Measurements from ENCODE around the gene ACSS2.

Gene ACSS2

DNA sequence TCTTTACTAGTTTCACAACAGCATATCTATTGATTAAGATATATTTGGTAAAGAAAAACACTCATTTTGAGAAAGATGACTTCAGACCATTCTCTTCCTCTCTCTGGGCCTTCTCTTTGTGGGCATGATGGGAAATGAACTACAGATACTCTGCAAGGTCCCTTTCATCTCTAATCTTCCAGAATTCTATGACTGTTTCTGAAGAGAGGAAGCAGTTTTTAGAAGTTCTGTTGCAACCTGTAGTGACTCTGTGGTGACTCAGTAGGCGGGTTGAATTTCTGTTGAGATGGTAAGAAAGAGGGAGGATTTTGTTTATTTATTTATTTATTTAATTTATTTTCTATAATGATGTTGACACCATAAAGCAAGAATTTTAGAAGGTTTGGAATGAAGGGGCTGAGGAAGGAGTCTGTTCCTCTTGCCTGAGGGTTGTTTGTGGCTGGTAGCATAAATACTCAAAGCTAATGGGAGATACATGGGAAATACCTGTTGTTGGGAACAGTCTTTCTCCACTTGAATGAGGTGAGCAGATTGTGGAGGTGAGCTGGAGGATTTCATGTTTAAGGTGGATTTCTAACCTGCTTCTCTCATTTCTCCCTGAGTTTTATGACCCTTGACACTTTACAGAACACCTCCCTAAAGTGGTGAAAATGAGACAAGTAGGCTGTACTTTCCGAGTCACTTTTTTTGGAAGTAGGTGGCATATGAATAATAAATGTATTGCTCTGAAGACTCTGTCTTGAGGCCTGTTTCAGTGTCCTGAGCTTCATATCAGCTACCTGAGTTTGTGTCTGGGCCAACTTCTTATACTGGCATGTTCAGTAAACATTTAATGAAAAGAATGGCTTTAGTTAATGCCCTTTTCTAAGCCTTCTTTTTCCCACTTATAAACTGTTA is 15.0 kb downstream of the ACSS2 start:
- H3K79me2 ChIP-seq (ENCODE audit: insufficient read depth, low read length), result no peaks in the 10 kb centered on the region
- no peak overlapping the region for H3K27ac ChIP-seq (ENCODE audit: low read length)
- no peaks in the 10 kb centered on the region for H3K27me3 ChIP-seq (ENCODE audit: insufficient read depth, low read length, poor library complexity)
- DNase-seq (no peak), ATAC-seq (ENCODE audit: insufficient read depth, low read depth) (peak; percentile 72)
- TF ChIP-seq EZH2 (IDR thresholded peaks at IDR 0.05; ENCODE audit: borderline replicate concordance, low read depth, low read length, severe bottlenecking) (no peak), CTCF (IDR thresholded peaks at IDR 0.05; ENCODE audit: borderline replicate concordance, extremely low read depth, low read length, poor library complexity, severe bottlenecking) (no peak)
- no peaks in the 10 kb centered on the region for H3K36me3 ChIP-seq (ENCODE audit: insufficient read depth, low read length)
- no peak overlapping the region for H3K4me2 ChIP-seq (ENCODE audit: insufficient read depth, low read length)
- no peak overlapping the region for H2AFZ ChIP-seq (ENCODE audit: low read depth, low read length)
- H3K4me3 ChIP-seq (ENCODE audit: low read depth in 1 of 2, low read length in 2 of 2), result no peak overlapping the region
- H3K9me3 ChIP-seq (ENCODE audit: insufficient read depth, low read length, severe bottlenecking), result no peaks in the 10 kb centered on the region
- no peak overlapping the region for H3K9ac ChIP-seq (ENCODE audit: low read depth, low read length)
- H3K4me1 ChIP-seq (ENCODE audit: insufficient read depth, low read length), result no peaks in the 10 kb centered on the region
- H4K20me1 ChIP-seq (ENCODE audit: insufficient read depth, low read length), result no peaks in the 10 kb centered on the region

DNA sequence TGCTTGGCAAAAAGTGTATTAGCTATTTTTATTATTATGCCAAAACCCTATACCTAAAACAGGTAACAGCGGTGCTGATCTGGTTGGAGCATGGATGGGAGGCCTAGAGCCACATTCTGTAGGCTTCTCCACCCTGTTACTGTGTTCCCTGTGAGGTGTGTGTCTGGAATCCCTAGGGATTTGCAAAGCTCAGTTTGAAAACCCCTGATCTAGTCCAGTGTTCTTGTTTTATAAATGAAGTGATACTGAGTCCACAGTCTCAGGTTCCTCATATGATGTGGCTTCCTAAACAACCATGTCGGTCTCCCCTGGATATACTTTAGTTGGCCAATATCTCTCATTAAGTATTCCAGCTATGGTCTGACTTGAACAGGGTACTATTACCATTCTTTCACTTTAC is 16.3 kb downstream of the ACSS2 start:
- ATAC-seq (ENCODE audit: insufficient read depth, low read depth) (no peak), DNase-seq (no peak)
- Histone ChIP-seq H3K36me3 (ENCODE audit: insufficient read depth, low read length) (no peaks in the 10 kb centered on the region), H3K9ac (ENCODE audit: low read depth, low read length) (no peak overlapping the region), H2AFZ (ENCODE audit: low read depth, low read length) (no peak overlapping the region), H3K27ac (ENCODE audit: low read length) (no peak overlapping the region), H3K4me2 (ENCODE audit: insufficient read depth, low read length) (no peak overlapping the region), H3K4me3 (ENCODE audit: low read depth in 1 of 2, low read length in 2 of 2) (no peak overlapping the region), H3K79me2 (ENCODE audit: insufficient read depth, low read length) (no peaks in the 10 kb centered on the region), H3K4me1 (ENCODE audit: insufficient read depth, low read length) (no peaks in the 10 kb centered on the region), H4K20me1 (ENCODE audit: insufficient read depth, low read length) (no peaks in the 10 kb centered on the region), H3K27me3 (ENCODE audit: insufficient read depth, low read length, poor library complexity) (no peaks in the 10 kb centered on the region), H3K9me3 (ENCODE audit: insufficient read depth, low read length, severe bottlenecking) (no peaks in the 10 kb centered on the region)
- TF ChIP-seq CTCF (IDR thresholded peaks at IDR 0.05; ENCODE audit: borderline replicate concordance, extremely low read depth, low read length, poor library complexity, severe bottlenecking), result no peak
- TF ChIP-seq EZH2 (IDR thresholded peaks at IDR 0.05; ENCODE audit: borderline replicate concordance, low read depth, low read length, severe bottlenecking), result no peak

- DNase-seq (no peak), ATAC-seq (ENCODE audit: insufficient read depth, low read depth) (no peak)
- Histone ChIP-seq H3K9me3 (ENCODE audit: insufficient read depth, low read length, severe bottlenecking) (no peaks in the 10 kb centered on the region), H3K27ac (ENCODE audit: low read length) (no peak overlapping the region), H4K20me1 (ENCODE audit: insufficient read depth, low read length) (no peaks in the 10 kb centered on the region), H3K4me2 (ENCODE audit: insufficient read depth, low read length) (no peak overlapping the region), H2AFZ (ENCODE audit: low read depth, low read length) (no peak overlapping the region), H3K27me3 (ENCODE audit: insufficient read depth, low read length, poor library complexity) (no peaks in the 10 kb centered on the region), H3K36me3 (ENCODE audit: insufficient read depth, low read length) (no peaks in the 10 kb centered on the region), H3K4me1 (ENCODE audit: insufficient read depth, low read length) (no peaks in the 10 kb centered on the region), H3K9ac (ENCODE audit: low read depth, low read length) (no peak overlapping the region), H3K79me2 (ENCODE audit: insufficient read depth, low read length) (no peaks in the 10 kb centered on the region), H3K4me3 (ENCODE audit: low read depth in 1 of 2, low read length in 2 of 2) (no peak overlapping the region)
- no peak for TF ChIP-seq EZH2 (IDR thresholded peaks at IDR 0.05; ENCODE audit: borderline replicate concordance, low read depth, low read length, severe bottlenecking)
- TF ChIP-seq CTCF (IDR thresholded peaks at IDR 0.05; ENCODE audit: borderline replicate concordance, extremely low read depth, low read length, poor library complexity, severe bottlenecking), result no peak
Observed at GRCh38 chr20:34894723-34895122, 18.3 kb downstream of the ACSS2 start.

All from DND-41 (cell line).